OCI-LY7 (cell line): Measurements from ENCODE around the gene FAAP20. TPM values are rescaled to one million over a fixed set of nuclear protein-coding genes. Genes with fewer than 3 reads are reported as not detected.

Experiments used
- BruUV-seq: library from RNA; stranded (reverse); fragments of 400-500 nt; replicated peaks from 2 replicates; lab custom pipeline; 2021; lab: Mats Ljungman, UMichigan
- CTCF ChIA-PET: fragments of 300-600 bp; sonication (Branson Sonifier 250); formaldehyde crosslinking; loops from one replicate; lab custom pipeline; 2022; ENCODE audit warnings: antibody characterized with exemption; ENCODE audit not compliant: unreplicated experiment; lab: Charles Lee
- POLR2A ChIA-PET: fragments of 300-600 bp; sonication (Branson Sonifier 250); formaldehyde crosslinking; loops from one replicate; lab custom pipeline; 2022; ENCODE audit warnings: antibody characterized with exemption; lab: Charles Lee
- DNase-seq: peaks from one replicate; pipeline ENCODE4 v3.0.0-alpha.2; 2015; ENCODE audit warnings: low spot score
- H2AFZ ChIP-seq: fragments of 200-600 bp; sonication (generic), shearing (Covaris generic); 2 replicates; pipeline ENCODE4 v1.6.1; 2014; ENCODE audit warnings: mild to moderate bottlenecking, antibody characterized with exemption, low read length, moderate library complexity
- H3K27ac ChIP-seq: fragments of 200-600 bp; sonication (generic); 2 replicates; pipeline ENCODE4 v1.5.1; 2014; ENCODE audit warnings: mixed run types, low read depth, mild to moderate bottlenecking, moderate library complexity, low read length, inconsistent platforms; ENCODE audit not compliant: poor library complexity, severe bottlenecking
- H3K36me3 ChIP-seq: fragments of 200-600 bp; sonication (generic); 2 replicates; pipeline ENCODE4 v1.6.1; 2014; ENCODE audit warnings: mild to moderate bottlenecking, antibody characterized with exemption, low read length, moderate library complexity, mixed read lengths; ENCODE audit not compliant: insufficient read depth
- H3K4me1 ChIP-seq: fragments of 200-600 bp; sonication (generic); 2 replicates; pipeline ENCODE4 v1.5.1; 2014; ENCODE audit warnings: mild to moderate bottlenecking, low read length; ENCODE audit not compliant: insufficient read depth, poor library complexity, severe bottlenecking
- H3K4me2 ChIP-seq: fragments of 200-600 bp; sonication (generic); 2 replicates; pipeline ENCODE4 v1.6.1; 2014; ENCODE audit warnings: mild to moderate bottlenecking, low read length
- H3K4me3 ChIP-seq: fragments of 200-600 bp; sonication (generic); 2 replicates; pipeline ENCODE4 v1.5.1; 2014; ENCODE audit warnings: mild to moderate bottlenecking, low read depth, low read length; ENCODE audit not compliant: poor library complexity, severe bottlenecking
- H3K79me2 ChIP-seq: fragments of 200-600 bp; sonication (generic); 2 replicates; pipeline ENCODE4 v1.6.1; 2016; ENCODE audit warnings: low read depth, mild to moderate bottlenecking, low read length, moderate library complexity, mixed read lengths; ENCODE audit not compliant: insufficient read depth
- H3K9me2 ChIP-seq: fragments of 200-600 bp; sonication (generic); 2 replicates; pipeline ENCODE4 v1.6.1; 2016; ENCODE audit warnings: mild to moderate bottlenecking, low read length, mixed read lengths; ENCODE audit not compliant: insufficient read depth
- H3K9me3 ChIP-seq: fragments of 200-600 bp; sonication (generic); 2 replicates; pipeline ENCODE4 v1.6.1; 2014; ENCODE audit warnings: mild to moderate bottlenecking, mixed run types, low read length, mixed read lengths
- H4K20me1 ChIP-seq: fragments of 200-600 bp; sonication (generic); 2 replicates; pipeline ENCODE4 v1.6.1; 2014; ENCODE audit warnings: mild to moderate bottlenecking, antibody characterized with exemption, low read length, moderate library complexity, mixed read lengths; ENCODE audit not compliant: insufficient read depth
- EZH2phosphoT487 ChIP-seq: fragments of 200-600 bp; sonication (generic); IDR thresholded peaks from 2 replicates; pipeline ENCODE4 v1.6.1; 2018; ENCODE audit warnings: low read depth, borderline replicate concordance, mild to moderate bottlenecking, mixed run types, antibody characterized with exemption, low read length, moderate library complexity, mixed read lengths
- intact Hi-C: fragments of 100-400 bp; cut with micrococcal nuclease; formaldehyde crosslinking; loops from one replicate; pipeline ENCODE4 v1.10.0; 2022; ENCODE audit not compliant: unreplicated experiment
- total RNA-seq, 2 experiments: library from RNA; depleted of rRNA in 1 of 2; stranded (reverse); fragments of >200 nt in 1 of 2; shearing (Covaris generic) in 1 of 2; gene quantifications; 2 replicates each; pipeline ENCODE4 v1.2.3, GENCODE V29; 2014 to 2022
- TF ChIP-seq, protein P1 (sequence below): fragments of 200-600 bp; sonication (generic); conservative IDR thresholded peaks from 2 replicates; pipeline ENCODE4 v1.5.1; 2014; ENCODE audit warnings: mild to moderate bottlenecking, antibody characterized with exemption, low read length, moderate library complexity, mixed read lengths

FAAP20 gene
- total RNA-seq, 2 experiments from 2014 or later = 47.4 to 55.7 TPM

DNA sequence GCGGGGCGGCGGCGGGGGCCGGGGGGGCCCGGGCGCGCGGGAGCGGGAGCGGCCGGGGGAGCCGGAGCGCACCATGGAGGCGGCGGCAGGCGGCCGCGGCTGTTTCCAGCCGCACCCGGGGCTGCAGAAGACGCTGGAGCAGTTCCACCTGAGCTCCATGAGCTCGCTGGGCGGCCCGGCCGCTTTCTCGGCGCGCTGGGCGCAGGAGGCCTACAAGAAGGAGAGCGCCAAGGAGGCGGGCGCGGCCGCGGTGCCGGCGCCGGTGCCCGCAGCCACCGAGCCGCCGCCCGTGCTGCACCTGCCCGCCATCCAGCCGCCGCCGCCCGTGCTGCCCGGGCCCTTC, 34.1 kb upstream of the FAAP20 start:
- no peaks in the 10 kb centered on the region for H3K79me2 ChIP-seq
- no peaks in the 10 kb centered on the region for H3K9me2 ChIP-seq
- no peak overlapping the region for H2AFZ ChIP-seq
- no peak overlapping the region for H3K27ac ChIP-seq
- CTCF ChIA-PET = no interaction called here
- H3K4me1 ChIP-seq = peaks cover 34% of the 10 kb centered on the region
- no TSS peak for BruUV-seq
- POLR2A ChIA-PET = no interaction called here
- no peaks in the 10 kb centered on the region for H3K36me3 ChIP-seq
- no peaks in the 10 kb centered on the region for H3K9me3 ChIP-seq
- intact Hi-C loops = no loop called here
- no peak for TF ChIP-seq EZH2phosphoT487
- TF ChIP-seq, protein P1, sequence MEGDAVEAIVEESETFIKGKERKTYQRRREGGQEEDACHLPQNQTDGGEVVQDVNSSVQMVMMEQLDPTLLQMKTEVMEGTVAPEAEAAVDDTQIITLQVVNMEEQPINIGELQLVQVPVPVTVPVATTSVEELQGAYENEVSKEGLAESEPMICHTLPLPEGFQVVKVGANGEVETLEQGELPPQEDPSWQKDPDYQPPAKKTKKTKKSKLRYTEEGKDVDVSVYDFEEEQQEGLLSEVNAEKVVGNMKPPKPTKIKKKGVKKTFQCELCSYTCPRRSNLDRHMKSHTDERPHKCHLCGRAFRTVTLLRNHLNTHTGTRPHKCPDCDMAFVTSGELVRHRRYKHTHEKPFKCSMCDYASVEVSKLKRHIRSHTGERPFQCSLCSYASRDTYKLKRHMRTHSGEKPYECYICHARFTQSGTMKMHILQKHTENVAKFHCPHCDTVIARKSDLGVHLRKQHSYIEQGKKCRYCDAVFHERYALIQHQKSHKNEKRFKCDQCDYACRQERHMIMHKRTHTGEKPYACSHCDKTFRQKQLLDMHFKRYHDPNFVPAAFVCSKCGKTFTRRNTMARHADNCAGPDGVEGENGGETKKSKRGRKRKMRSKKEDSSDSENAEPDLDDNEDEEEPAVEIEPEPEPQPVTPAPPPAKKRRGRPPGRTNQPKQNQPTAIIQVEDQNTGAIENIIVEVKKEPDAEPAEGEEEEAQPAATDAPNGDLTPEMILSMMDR = no peak
- no peaks in the 10 kb centered on the region for H4K20me1 ChIP-seq
- H3K4me2 ChIP-seq = peak overlapping the region; percentile 71
- DNase-seq = peak; percentile 33
- H3K4me3 ChIP-seq = peak overlapping the region; percentile 61

DNA sequence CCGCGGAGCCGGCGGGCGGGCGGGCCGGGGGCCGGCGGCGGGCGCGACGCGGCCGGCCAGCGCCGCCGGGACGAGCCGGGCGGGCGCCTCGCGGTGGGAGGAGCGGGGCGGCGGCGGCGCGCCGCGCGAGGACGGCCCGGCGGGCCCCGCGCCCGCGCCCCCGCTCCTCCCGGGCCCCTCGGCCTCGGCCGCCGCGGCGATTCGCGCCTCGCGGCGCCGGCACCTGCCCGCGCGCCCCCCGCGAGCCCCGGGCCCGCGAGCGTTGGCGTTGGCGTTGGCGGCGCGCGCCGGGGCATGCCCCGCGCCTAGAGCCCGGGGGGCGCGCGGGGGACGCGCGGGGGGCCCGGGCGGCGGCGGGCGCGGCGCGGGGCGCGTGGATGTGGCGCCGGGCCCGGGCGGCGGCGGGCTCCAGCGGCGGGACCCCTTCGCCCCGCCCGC, 33.6 kb upstream of the FAAP20 start, which contains the start of gene SKI:
TSS of gene SKI (plus strand) at position 163 of the 438 bp plus-strand sequence. CDS start 448 bp downstream, outside the sequence.
- DNase-seq = no peak
- Histone ChIP-seq H4K20me1 (no peaks in the 10 kb centered on the region), H3K79me2 (no peaks in the 10 kb centered on the region), H3K4me1 (peaks cover 34% of the 10 kb centered on the region), H3K27ac (no peak within 1 kb of the TSS), H3K4me2 (peak within 1 kb of the TSS; percentile 79), H3K4me3 (peak within 1 kb of the TSS; percentile 70), H3K9me2 (no peaks in the 10 kb centered on the region), H3K9me3 (no peaks in the 10 kb centered on the region), H3K36me3 (no peaks in the 10 kb centered on the region), H2AFZ (peak within 1 kb of the TSS; percentile 81)
- intact Hi-C loops = no loop called here
- TF ChIP-seq, protein P1 = no peak
- no peak for TF ChIP-seq EZH2phosphoT487
- POLR2A ChIA-PET = no interaction called here
- CTCF ChIA-PET = no interaction called here
- no TSS peak for BruUV-seq

DNA sequence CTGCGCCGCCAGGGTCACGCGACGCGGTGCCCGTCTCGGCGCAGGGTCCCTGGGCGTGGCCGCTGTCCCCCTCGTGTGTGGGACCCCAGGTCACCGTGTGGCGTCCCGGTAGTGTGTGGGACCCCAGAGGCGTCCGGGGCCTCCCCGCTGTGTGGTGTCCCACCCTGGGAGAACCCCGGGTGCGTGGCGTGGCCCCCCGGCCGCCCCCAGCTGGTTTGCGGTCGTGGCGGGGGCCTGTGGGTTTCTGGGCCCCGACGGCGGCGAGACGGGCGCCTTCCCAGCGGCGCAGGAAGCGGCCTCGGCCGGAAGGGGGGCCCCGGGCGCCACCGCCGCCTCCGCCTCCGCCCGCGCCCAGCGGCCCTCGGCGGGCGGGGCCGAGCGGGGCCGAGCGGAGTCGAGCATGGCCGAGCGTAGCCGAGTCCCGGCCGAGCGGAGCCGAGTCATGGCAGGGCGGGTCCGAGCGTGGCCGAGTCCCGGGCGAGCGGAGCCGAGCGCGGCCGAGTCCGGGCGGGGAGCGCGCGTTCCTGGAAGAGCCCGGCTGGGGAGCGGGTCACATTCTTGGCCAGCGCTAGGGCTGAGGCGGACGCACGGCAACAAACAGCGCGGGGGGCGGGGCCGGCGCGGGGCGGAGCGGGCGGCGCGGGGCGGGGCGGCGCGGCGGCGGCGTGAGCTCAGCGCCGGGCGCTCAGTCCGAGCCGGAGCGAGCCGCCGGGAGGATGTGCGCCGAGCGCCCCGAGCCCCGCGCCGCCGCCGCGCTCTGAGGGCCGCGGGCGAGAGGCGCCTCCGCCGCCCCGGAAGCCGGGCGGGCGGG, 33.0 kb upstream of the FAAP20 start:
- ChIA-PET CTCF (no interaction called here), POLR2A (no interaction called here)
- Histone ChIP-seq H3K4me1 (peaks cover 34% of the 10 kb centered on the region), H3K4me2 (peak overlapping the region; percentile 79), H3K4me3 (peak overlapping the region; percentile 70), H3K9me2 (no peaks in the 10 kb centered on the region), H3K36me3 (no peaks in the 10 kb centered on the region), H4K20me1 (no peaks in the 10 kb centered on the region), H3K9me3 (no peaks in the 10 kb centered on the region), H3K27ac (no peak overlapping the region), H3K79me2 (no peaks in the 10 kb centered on the region), H2AFZ (peak overlapping the region; percentile 81)
- TF ChIP-seq, protein P1 = no peak
- TF ChIP-seq EZH2phosphoT487 = no peak
- no TSS peak for BruUV-seq
- intact Hi-C loops = no loop called here
- peak; percentile 96 for DNase-seq
